GM23338 (cell line): ENCODE results near the gene OR2V2. TPM values are rescaled to one million over a fixed set of nuclear protein-coding genes. Genes with fewer than 3 reads are reported as not detected.

Experiments used
- ATAC-seq: fragments of 200-7000 bp; cut with Tn5 transposase; 3 replicates; pipeline ENCODE4 v1.9.1; 2020
- DNase-seq: peaks from one replicate; pipeline ENCODE4 v3.0.0-alpha.2; 2015; ENCODE audit warnings: low spot score
- H2AFZ ChIP-seq: fragments of 200-600 bp; sonication (generic); 2 replicates; pipeline ENCODE4 v1.8.0; 2016; ENCODE audit warnings: antibody characterized with exemption, mild to moderate bottlenecking, moderate library complexity
- H3F3A ChIP-seq: fragments of 200-600 bp; sonication (generic); replicated peaks from 2 replicates; pipeline ENCODE4 v1.8.0; 2017; ENCODE audit warnings: antibody characterized with exemption, mixed run types, low read depth
- H3K27ac ChIP-seq: fragments of 200-600 bp; sonication (generic); 2 replicates; pipeline ENCODE4 v1.6.1; 2016; ENCODE audit warnings: low read depth
- H3K27me3 ChIP-seq: fragments of 200-600 bp; sonication (generic); 2 replicates; pipeline ENCODE4 v1.8.0; 2016; ENCODE audit warnings: mild to moderate bottlenecking, mixed run types, moderate library complexity; ENCODE audit not compliant: insufficient read depth
- H3K36me3 ChIP-seq: fragments of 200-600 bp; sonication (generic); 2 replicates; pipeline ENCODE4 v1.8.0; 2016; ENCODE audit warnings: mild to moderate bottlenecking; ENCODE audit not compliant: insufficient read depth
- H3K4me1 ChIP-seq: fragments of 200-600 bp; sonication (generic); 2 replicates; pipeline ENCODE4 v1.8.0; 2016; ENCODE audit warnings: mild to moderate bottlenecking, moderate library complexity; ENCODE audit not compliant: insufficient read depth
- H3K4me2 ChIP-seq: fragments of 200-600 bp; sonication (generic); 2 replicates; pipeline ENCODE4 v1.7.1; 2017; ENCODE audit warnings: mixed run types
- H3K4me3 ChIP-seq: fragments of 200-600 bp; sonication (generic); 2 replicates; pipeline ENCODE4 v1.6.1; 2016; ENCODE audit warnings: mixed run types
- H3K79me2 ChIP-seq: fragments of 200-600 bp; sonication (generic); replicated peaks from 2 replicates; pipeline ENCODE4 v1.8.0; 2017; ENCODE audit warnings: mild to moderate bottlenecking; ENCODE audit not compliant: insufficient read depth
- H3K9me2 ChIP-seq: fragments of 200-600 bp; sonication (generic); 2 replicates; pipeline ENCODE4 v1.8.0; 2017; ENCODE audit not compliant: insufficient read depth
- H4K20me1 ChIP-seq: fragments of 200-600 bp; sonication (generic); replicated peaks from 2 replicates; pipeline ENCODE4 v1.8.0; 2017; ENCODE audit warnings: mild to moderate bottlenecking; ENCODE audit not compliant: insufficient read depth
- H3K27ac Mint-ChIP-seq: 2 replicates; pipeline ENCODE4 v1.8.0; 2020; ENCODE audit warnings: inconsistent platforms, mild to moderate bottlenecking, moderate library complexity, mixed read lengths
- H3K27me3 Mint-ChIP-seq: 3 replicates; pipeline ENCODE4 v1.8.0; 2022; ENCODE audit warnings: low read depth, mild to moderate bottlenecking, moderate library complexity, mixed read lengths, inconsistent platforms; ENCODE audit not compliant: insufficient read depth, poor library complexity
- H3K36me3 Mint-ChIP-seq: 3 replicates; pipeline ENCODE4 v1.8.0; 2021; ENCODE audit warnings: low read depth, mild to moderate bottlenecking, inconsistent platforms, moderate library complexity, mixed read lengths
- H3K4me1 Mint-ChIP-seq: 3 replicates; pipeline ENCODE4 v1.8.0; 2020; ENCODE audit warnings: mild to moderate bottlenecking, inconsistent platforms, mixed read lengths
- H3K4me3 Mint-ChIP-seq: 3 replicates; pipeline ENCODE4 v1.8.0; 2021; ENCODE audit warnings: moderate library complexity, mild to moderate bottlenecking, inconsistent platforms, mixed read lengths
- H3K9me3 Mint-ChIP-seq: 3 replicates; pipeline ENCODE4 v1.8.0; 2020; ENCODE audit warnings: moderate library complexity, mild to moderate bottlenecking, inconsistent platforms, mixed read lengths
- CTCF ChIP-seq, 2 experiments: fragments of 200-600 bp in 1 of 2; sonication (generic) in 1 of 2; conservative IDR thresholded peaks; 2 replicates each; pipeline versions ENCODE4 v1.5.1 to v1.6.1; 2016 to 2017; ENCODE audit warnings: antibody characterized with exemption in 2 of 2, low read depth in 2 of 2, mild to moderate bottlenecking in 2 of 2, moderate library complexity in 1 of 2
- EZH2phosphoT487 ChIP-seq: fragments of 200-600 bp; sonication (generic); IDR thresholded peaks from one replicate; pipeline ENCODE4 v1.8.1; 2018; ENCODE audit warnings: antibody characterized with exemption; ENCODE audit not compliant: unreplicated experiment
- NANOG ChIP-seq: IDR thresholded peaks from 2 replicates; pipeline ENCODE4 v1.6.1; 2016; ENCODE audit warnings: antibody characterized with exemption, borderline replicate concordance
- STAT1 ChIP-seq: IDR thresholded peaks from one replicate; pipeline ENCODE4 v1.6.1; 2016; ENCODE audit warnings: antibody characterized with exemption; ENCODE audit not compliant: unreplicated experiment
- ZNF114 ChIP-seq: fragments of 250-450 bp; sonication (Bioruptor Pico); IDR thresholded peaks from 2 replicates; pipeline ENCODE4 v1.5.0; 2020; ENCODE audit warnings: mild to moderate bottlenecking, moderate library complexity
- ZNF331 ChIP-seq: fragments of 250-450 bp; sonication (Bioruptor Pico); IDR thresholded peaks from 2 replicates; pipeline ENCODE4 v1.5.0; 2020; ENCODE audit warnings: low read depth, mild to moderate bottlenecking, moderate library complexity
- polyA plus RNA-seq: library from polyadenylated mRNA; unstranded; fragments of >200 nt; fragmentation: Nextera tagmentation; extraction: Ambion mirVana; gene quantifications from 2 replicates; pipeline ENCODE4 v1.2.1, GENCODE V29; 2016
- total RNA-seq: library from RNA; depleted of rRNA; stranded (reverse); fragments of >200 nt; shearing (Covaris generic); gene quantifications from 2 replicates; pipeline ENCODE4 v1.2.3, GENCODE V29; 2014
- TF ChIP-seq, protein P1 (sequence below): fragments of 250-450 bp; sonication (Bioruptor Pico); IDR thresholded peaks from 2 replicates; pipeline ENCODE4 v1.5.0; 2020; ENCODE audit warnings: mild to moderate bottlenecking, moderate library complexity
- TF ChIP-seq, protein P2 (sequence below): IDR thresholded peaks from 2 replicates; pipeline ENCODE4 v1.6.1; 2016; ENCODE audit warnings: antibody characterized with exemption

The OR2V2 gene
- total and polyA plus RNA-seq, 2 experiments from 2014 or later = not detected

- H3K4me3 Mint-ChIP-seq = peak overlapping the region; percentile 81
- Histone ChIP-seq H3K27ac (no peak overlapping the region), H4K20me1 (no peaks in the 10 kb centered on the region), H3K9me2 (no peaks in the 10 kb centered on the region), H3K36me3 (no peaks in the 10 kb centered on the region), H3F3A (peaks cover 3% of the 10 kb centered on the region; the same call in 1 of the 2 replicates), H3K4me3 (peak overlapping the region; percentile 61), H3K79me2 (no peaks in the 10 kb centered on the region), H3K4me1 (peaks cover 4% of the 10 kb centered on the region), H3K4me2 (peak overlapping the region; percentile 81), H3K27me3 (peaks cover 31% of the 10 kb centered on the region), H2AFZ (no peak overlapping the region)
- DNase-seq (peak; percentile 94), ATAC-seq (peak; percentile 33)
- no peak for TF ChIP-seq NANOG
- TF ChIP-seq CTCF (conservative IDR thresholded peaks at IDR 0.05; ENCODE audit: low read depth in 2 of 2) = peak; percentile 81 to 87
- no peak for TF ChIP-seq ZNF114 (CRISPR knock-in tag)
- TF ChIP-seq, protein P1, sequence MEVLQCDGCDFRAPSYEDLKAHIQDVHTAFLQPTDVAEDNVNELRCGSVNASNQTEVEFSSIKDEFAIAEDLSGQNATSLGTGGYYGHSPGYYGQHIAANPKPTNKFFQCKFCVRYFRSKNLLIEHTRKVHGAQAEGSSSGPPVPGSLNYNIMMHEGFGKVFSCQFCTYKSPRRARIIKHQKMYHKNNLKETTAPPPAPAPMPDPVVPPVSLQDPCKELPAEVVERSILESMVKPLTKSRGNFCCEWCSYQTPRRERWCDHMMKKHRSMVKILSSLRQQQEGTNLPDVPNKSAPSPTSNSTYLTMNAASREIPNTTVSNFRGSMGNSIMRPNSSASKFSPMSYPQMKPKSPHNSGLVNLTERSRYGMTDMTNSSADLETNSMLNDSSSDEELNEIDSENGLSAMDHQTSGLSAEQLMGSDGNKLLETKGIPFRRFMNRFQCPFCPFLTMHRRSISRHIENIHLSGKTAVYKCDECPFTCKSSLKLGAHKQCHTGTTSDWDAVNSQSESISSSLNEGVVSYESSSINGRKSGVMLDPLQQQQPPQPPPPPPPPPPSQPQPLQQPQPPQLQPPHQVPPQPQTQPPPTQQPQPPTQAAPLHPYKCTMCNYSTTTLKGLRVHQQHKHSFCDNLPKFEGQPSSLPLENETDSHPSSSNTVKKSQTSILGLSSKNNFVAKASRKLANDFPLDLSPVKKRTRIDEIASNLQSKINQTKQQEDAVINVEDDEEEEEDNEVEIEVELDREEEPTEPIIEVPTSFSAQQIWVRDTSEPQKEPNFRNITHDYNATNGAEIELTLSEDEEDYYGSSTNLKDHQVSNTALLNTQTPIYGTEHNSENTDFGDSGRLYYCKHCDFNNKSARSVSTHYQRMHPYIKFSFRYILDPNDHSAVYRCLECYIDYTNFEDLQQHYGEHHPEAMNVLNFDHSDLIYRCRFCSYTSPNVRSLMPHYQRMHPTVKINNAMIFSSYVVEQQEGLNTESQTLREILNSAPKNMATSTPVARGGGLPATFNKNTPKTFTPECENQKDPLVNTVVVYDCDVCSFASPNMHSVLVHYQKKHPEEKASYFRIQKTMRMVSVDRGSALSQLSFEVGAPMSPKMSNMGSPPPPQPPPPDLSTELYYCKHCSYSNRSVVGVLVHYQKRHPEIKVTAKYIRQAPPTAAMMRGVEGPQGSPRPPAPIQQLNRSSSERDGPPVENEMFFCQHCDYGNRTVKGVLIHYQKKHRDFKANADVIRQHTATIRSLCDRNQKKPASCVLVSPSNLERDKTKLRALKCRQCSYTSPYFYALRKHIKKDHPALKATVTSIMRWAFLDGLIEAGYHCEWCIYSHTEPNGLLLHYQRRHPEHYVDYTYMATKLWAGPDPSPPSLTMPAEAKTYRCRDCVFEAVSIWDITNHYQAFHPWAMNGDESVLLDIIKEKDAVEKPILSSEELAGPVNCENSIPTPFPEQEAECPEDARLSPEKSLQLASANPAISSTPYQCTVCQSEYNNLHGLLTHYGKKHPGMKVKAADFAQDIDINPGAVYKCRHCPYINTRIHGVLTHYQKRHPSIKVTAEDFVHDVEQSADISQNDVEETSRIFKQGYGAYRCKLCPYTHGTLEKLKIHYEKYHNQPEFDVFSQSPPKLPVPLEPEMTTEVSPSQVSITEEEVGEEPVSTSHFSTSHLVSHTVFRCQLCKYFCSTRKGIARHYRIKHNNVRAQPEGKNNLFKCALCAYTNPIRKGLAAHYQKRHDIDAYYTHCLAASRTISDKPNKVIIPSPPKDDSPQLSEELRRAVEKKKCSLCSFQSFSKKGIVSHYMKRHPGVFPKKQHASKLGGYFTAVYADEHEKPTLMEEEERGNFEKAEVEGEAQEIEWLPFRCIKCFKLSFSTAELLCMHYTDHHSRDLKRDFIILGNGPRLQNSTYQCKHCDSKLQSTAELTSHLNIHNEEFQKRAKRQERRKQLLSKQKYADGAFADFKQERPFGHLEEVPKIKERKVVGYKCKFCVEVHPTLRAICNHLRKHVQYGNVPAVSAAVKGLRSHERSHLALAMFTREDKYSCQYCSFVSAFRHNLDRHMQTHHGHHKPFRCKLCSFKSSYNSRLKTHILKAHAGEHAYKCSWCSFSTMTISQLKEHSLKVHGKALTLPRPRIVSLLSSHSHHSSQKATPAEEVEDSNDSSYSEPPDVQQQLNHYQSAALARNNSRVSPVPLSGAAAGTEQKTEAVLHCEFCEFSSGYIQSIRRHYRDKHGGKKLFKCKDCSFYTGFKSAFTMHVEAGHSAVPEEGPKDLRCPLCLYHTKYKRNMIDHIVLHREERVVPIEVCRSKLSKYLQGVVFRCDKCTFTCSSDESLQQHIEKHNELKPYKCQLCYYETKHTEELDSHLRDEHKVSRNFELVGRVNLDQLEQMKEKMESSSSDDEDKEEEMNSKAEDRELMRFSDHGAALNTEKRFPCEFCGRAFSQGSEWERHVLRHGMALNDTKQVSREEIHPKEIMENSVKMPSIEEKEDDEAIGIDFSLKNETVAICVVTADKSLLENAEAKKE (CRISPR knock-in tag) = no peak
- no peak for TF ChIP-seq STAT1
- TF ChIP-seq EZH2phosphoT487 = no peak
- TF ChIP-seq ZNF331 (CRISPR knock-in tag) = no peak
- TF ChIP-seq, protein P2, sequence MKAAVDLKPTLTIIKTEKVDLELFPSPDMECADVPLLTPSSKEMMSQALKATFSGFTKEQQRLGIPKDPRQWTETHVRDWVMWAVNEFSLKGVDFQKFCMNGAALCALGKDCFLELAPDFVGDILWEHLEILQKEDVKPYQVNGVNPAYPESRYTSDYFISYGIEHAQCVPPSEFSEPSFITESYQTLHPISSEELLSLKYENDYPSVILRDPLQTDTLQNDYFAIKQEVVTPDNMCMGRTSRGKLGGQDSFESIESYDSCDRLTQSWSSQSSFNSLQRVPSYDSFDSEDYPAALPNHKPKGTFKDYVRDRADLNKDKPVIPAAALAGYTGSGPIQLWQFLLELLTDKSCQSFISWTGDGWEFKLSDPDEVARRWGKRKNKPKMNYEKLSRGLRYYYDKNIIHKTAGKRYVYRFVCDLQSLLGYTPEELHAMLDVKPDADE = no peak
- H3K9me3 Mint-ChIP-seq = peaks cover 3% of the 10 kb centered on the region; the same call in 1 of the 3 replicates
- H3K36me3 Mint-ChIP-seq = no peaks in the 10 kb centered on the region
- no peak overlapping the region for H3K27ac Mint-ChIP-seq
- H3K27me3 Mint-ChIP-seq = peaks cover 62% of the 10 kb centered on the region
- peaks cover 24% of the 10 kb centered on the region for H3K4me1 Mint-ChIP-seq
Observed at GRCh38 chr5:181167814-181168488, 20.6 kb downstream of the OR2V2 start.
